IMR-90 (cell line): ENCODE measurements around the gene KRTAP5-6. TPM values are rescaled to one million over a fixed set of nuclear protein-coding genes. Genes with fewer than 3 reads are reported as not detected.

Source experiments
- ATAC-seq: fragments of 200-7000 bp; cut with Tn5 transposase; 2 replicates; pipeline ENCODE4 v1.9.1; 2020; ENCODE audit warnings: low read depth, mild to moderate bottlenecking, moderate library complexity
- BruUV-seq: library from RNA; stranded (reverse); fragments of 400-500 nt; replicated peaks from 2 replicates; lab custom pipeline; 2021; lab: Mats Ljungman, UMichigan
- CTCF ChIA-PET: fragments of 300-600 bp; formaldehyde crosslinking; extraction: SDS; loops from one replicate; lab custom pipeline; 2021; ENCODE audit warnings: antibody characterized with exemption; lab: Yijun Ruan, JAX
- POLR2A ChIA-PET: fragments of 300-600 bp; sonication (Branson Sonifier 250); formaldehyde crosslinking; loops from one replicate; lab custom pipeline; 2022; ENCODE audit warnings: antibody characterized with exemption; ENCODE audit not compliant: unreplicated experiment; lab: Charles Lee
- DNase-seq: peaks from one replicate; pipeline ENCODE4 v3.0.0; 2013
- H2AFZ ChIP-seq: replicated peaks from 2 replicates; pipeline ENCODE3; 2013; ENCODE audit warnings: low read length, mild to moderate bottlenecking; ENCODE audit not compliant: poor library complexity
- H2AK5ac ChIP-seq: 2 replicates; pipeline ENCODE4 v1.6.1; 2013; ENCODE audit warnings: low read depth, low read length, inconsistent platforms
- H2AK9ac ChIP-seq: replicated peaks from 2 replicates; pipeline ENCODE3; 2013; ENCODE audit warnings: mild to moderate bottlenecking, low read depth, low read length, moderate library complexity; ENCODE audit not compliant: poor library complexity
- H2BK120ac ChIP-seq: 2 replicates; pipeline ENCODE4 v1.6.1; 2013; ENCODE audit warnings: low read depth, low read length, inconsistent platforms
- H2BK15ac ChIP-seq: 3 replicates; pipeline ENCODE4 v1.6.1; 2013; ENCODE audit warnings: low read depth, low read length, inconsistent platforms
- H2BK20ac ChIP-seq: 2 replicates; pipeline ENCODE4 v1.6.1; 2013; ENCODE audit warnings: low read depth, mild to moderate bottlenecking, inconsistent platforms, low read length, moderate library complexity
- H2BK5ac ChIP-seq: 2 replicates; pipeline ENCODE4 v1.6.1; 2013; ENCODE audit warnings: mild to moderate bottlenecking, low read depth, low read length, inconsistent platforms; ENCODE audit not compliant: poor library complexity, severe bottlenecking
- H3K14ac ChIP-seq: replicated peaks from 2 replicates; pipeline ENCODE4 v1.6.1; 2013; ENCODE audit warnings: low read depth, low read length, inconsistent platforms
- H3K18ac ChIP-seq: 2 replicates; pipeline ENCODE4 v1.6.1; 2013; ENCODE audit warnings: low read depth, low read length, control low read depth
- H3K23ac ChIP-seq: 2 replicates; pipeline ENCODE4 v1.6.1; 2013; ENCODE audit warnings: low read depth, low read length, inconsistent platforms
- H3K27ac ChIP-seq: 2 replicates; pipeline ENCODE4 v1.5.1; 2013; ENCODE audit warnings: mild to moderate bottlenecking, control low read depth, low read length; ENCODE audit not compliant: insufficient read depth
- H3K27me3 ChIP-seq: 2 replicates; pipeline ENCODE4 v1.6.1; 2013; ENCODE audit warnings: low read length; ENCODE audit not compliant: control insufficient read depth, insufficient read depth
- H3K36me3 ChIP-seq: 2 replicates; pipeline ENCODE4 v1.6.1; 2013; ENCODE audit warnings: low read length, mixed read lengths; ENCODE audit not compliant: control insufficient read depth, insufficient read depth
- H3K4ac ChIP-seq: 2 replicates; pipeline ENCODE4 v1.6.1; 2013; ENCODE audit warnings: low read depth, low read length, inconsistent platforms
- H3K4me1 ChIP-seq: 2 replicates; pipeline ENCODE4 v1.6.1; 2013; ENCODE audit warnings: low read length, mixed read lengths; ENCODE audit not compliant: control insufficient read depth, insufficient read depth
- H3K4me2 ChIP-seq: 2 replicates; pipeline ENCODE4 v1.6.1; 2013; ENCODE audit warnings: low read depth, mild to moderate bottlenecking, control low read depth, low read length, moderate library complexity
- H3K4me3 ChIP-seq: 2 replicates; pipeline ENCODE4 v1.5.1; 2013; ENCODE audit warnings: low read depth, mild to moderate bottlenecking, control low read depth, low read length, moderate library complexity; ENCODE audit not compliant: insufficient read depth
- H3K56ac ChIP-seq: 2 replicates; pipeline ENCODE4 v1.6.1; 2013; ENCODE audit warnings: low read length, inconsistent platforms; ENCODE audit not compliant: insufficient read depth; ENCODE audit errors: extremely low read depth
- H3K79me1 ChIP-seq, 2 experiments: 2 replicates each; pipeline ENCODE4 v1.6.1; 2013; ENCODE audit warnings: low read length in 2 of 2, inconsistent platforms in 1 of 2, low read depth in 1 of 2
- H3K9ac ChIP-seq: 2 replicates; pipeline ENCODE4 v1.6.1; 2013; ENCODE audit warnings: low read depth, low read length, control low read depth
- H3K9me1 ChIP-seq: 2 replicates; pipeline ENCODE4 v1.6.1; 2013; ENCODE audit warnings: low read length, inconsistent platforms; ENCODE audit not compliant: insufficient read depth
- H3K9me3 ChIP-seq: 2 replicates; pipeline ENCODE4 v1.6.1; 2013; ENCODE audit warnings: low read length; ENCODE audit not compliant: control insufficient read depth, insufficient read depth
- H4K20me1 ChIP-seq: 2 replicates; pipeline ENCODE4 v1.6.1; 2013; ENCODE audit warnings: low read length, inconsistent platforms; ENCODE audit not compliant: insufficient read depth
- H4K5ac ChIP-seq: 2 replicates; pipeline ENCODE4 v1.6.1; 2013; ENCODE audit warnings: mild to moderate bottlenecking, low read depth, low read length, control low read depth
- H4K8ac ChIP-seq, 2 experiments: 2 replicates each; pipeline ENCODE4 v1.6.1; 2013; ENCODE audit warnings: low read depth in 2 of 2, low read length in 2 of 2, control low read depth in 1 of 2, inconsistent platforms in 1 of 2
- H4K91ac ChIP-seq: 2 replicates; pipeline ENCODE4 v1.6.1; 2013; ENCODE audit warnings: low read depth, low read length, inconsistent platforms; ENCODE audit not compliant: insufficient read depth
- CHD1 ChIP-seq: IDR thresholded peaks from 2 replicates; pipeline ENCODE4 v1.6.1; 2012; ENCODE audit warnings: low read depth, low read length, improper control_type of control experiment
- MAFK ChIP-seq: IDR thresholded peaks from 2 replicates; pipeline ENCODE4 v1.6.1; 2012; ENCODE audit warnings: low read depth, low read length, improper control_type of control experiment
- MXI1 ChIP-seq: IDR thresholded peaks from 2 replicates; pipeline ENCODE4 v1.6.1; 2012; ENCODE audit warnings: low read depth, mild to moderate bottlenecking, low read length, moderate library complexity, borderline replicate concordance
- NFE2L2 ChIP-seq: fragments of 150-350 bp; IDR thresholded peaks from 2 replicates; pipeline ENCODE4 v1.6.1; 2016; ENCODE audit warnings: low read depth, mild to moderate bottlenecking, low read length
- WGBS, 2 experiments: methylation state at CpG; one replicate each; pipeline versions ENCODE4 v1.1.5 to v1.1.7; 2013; ENCODE audit warnings: missing lambda C conversion rate in 2 of 2; ENCODE audit not compliant: insufficient read length in 1 of 2; ENCODE audit errors: extremely low coverage in 2 of 2; 5-methylcytosine and 5-hydroxymethylcytosine counted together
- dilution Hi-C: fragments of 300-500 bp; cut with HindIII; formaldehyde crosslinking; loops from one replicate; pipeline ENCODE4 v1.14.3; 2018; ENCODE audit warnings: low sequenced_read_pairs; ENCODE audit not compliant: unreplicated experiment
- in situ Hi-C: fragments of 300-500 bp; cut with MboI; formaldehyde crosslinking; loops from 3 replicates; pipeline ENCODE4 v1.14.3; 2019; ENCODE audit warnings: low sequenced_read_pairs, inconsistent platforms, mixed read lengths
- intact Hi-C: fragments of 100-400 bp; cut with micrococcal nuclease; formaldehyde crosslinking; loops from 2 replicates; pipeline ENCODE4 v1.10.0; 2022
- polyA plus RNA-seq, 3 experiments: library from polyadenylated mRNA; depleted of rRNA; stranded (reverse); fragments of >200 nt; gene quantifications; 2 replicates each; pipeline ENCODE4 v1.2.3, GENCODE V29; 2012; ENCODE audit warnings: low replicate concordance in 1 of 3
- total RNA-seq: library from RNA; depleted of rRNA; stranded (reverse); fragments of >200 nt; gene quantifications from 2 replicates; pipeline ENCODE4 v1.2.3, GENCODE V29; 2012

The KRTAP5-6 gene
- total and polyA plus RNA-seq, 2 of the 4 experiments (the other 2 are of a cell fraction) = not detected

DNA sequence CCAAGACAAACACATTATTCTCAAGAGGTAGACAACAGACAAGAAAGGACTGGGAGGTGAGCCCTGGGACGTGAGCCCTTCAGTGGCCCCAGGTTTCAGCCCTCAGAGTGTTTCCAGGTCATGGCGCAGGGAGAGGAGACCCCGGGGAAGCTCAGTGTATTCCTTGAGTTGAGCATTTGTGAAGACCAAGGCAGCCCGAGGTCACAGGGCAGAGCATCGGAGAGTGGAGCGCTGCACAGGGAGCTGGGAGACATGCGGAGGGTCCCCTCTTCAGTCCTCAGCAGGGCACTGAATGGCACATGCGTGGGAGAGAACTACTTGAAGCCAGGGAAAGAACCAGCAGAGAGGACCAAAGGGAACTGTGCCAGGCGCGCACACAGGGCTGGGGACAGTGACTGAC lies 11.7 kb downstream of the KRTAP5-6 start:
- Histone ChIP-seq H3K4ac (no peak overlapping the region), H3K79me1 (no peaks in the 10 kb centered on the region), H3K18ac (no peak overlapping the region), H3K4me3 (no peak overlapping the region), H2BK120ac (no peak overlapping the region), H3K36me3 (no peaks in the 10 kb centered on the region), H2BK5ac (no peak overlapping the region), H2AFZ (no peak overlapping the region), H3K9me1 (no peaks in the 10 kb centered on the region), H3K4me1 (no peaks in the 10 kb centered on the region), H3K14ac (no peak overlapping the region), H2AK5ac (no peak overlapping the region), H2BK15ac (no peak overlapping the region), H4K8ac (no peak overlapping the region), H3K9me3 (peaks cover 3% of the 10 kb centered on the region; the same call in 1 of the 2 replicates), H4K20me1 (no peaks in the 10 kb centered on the region), H3K27ac (no peak overlapping the region), H4K91ac (no peak overlapping the region), H2AK9ac (no peak overlapping the region), H3K9ac (no peak overlapping the region), H2BK20ac (no peak overlapping the region), H3K23ac (no peak overlapping the region), H3K4me2 (no peak overlapping the region), H3K56ac (no peak overlapping the region), H4K5ac (no peak overlapping the region), H3K27me3 (peaks cover 44% of the 10 kb centered on the region)
- BruUV-seq = no TSS peak
- dilution Hi-C loops = no loop called here
- WGBS, 2 experiments = 77% methylated on average over 7 of the region's 10 CpGs; no CpG with 5 or more reads in 1 of the 2 experiments
- DNase-seq (no peak), ATAC-seq (no peak)
- in situ Hi-C loops = no loop called here
- TF ChIP-seq CHD1 (no peak), MAFK (no peak), NFE2L2 (no peak), MXI1 (no peak)
- POLR2A ChIA-PET = no interaction called here
- intact Hi-C loops = no loop called here
- CTCF ChIA-PET = no interaction called here
